ENCODE results near the gene CLCA4.

CLCA4 gene

DNA sequence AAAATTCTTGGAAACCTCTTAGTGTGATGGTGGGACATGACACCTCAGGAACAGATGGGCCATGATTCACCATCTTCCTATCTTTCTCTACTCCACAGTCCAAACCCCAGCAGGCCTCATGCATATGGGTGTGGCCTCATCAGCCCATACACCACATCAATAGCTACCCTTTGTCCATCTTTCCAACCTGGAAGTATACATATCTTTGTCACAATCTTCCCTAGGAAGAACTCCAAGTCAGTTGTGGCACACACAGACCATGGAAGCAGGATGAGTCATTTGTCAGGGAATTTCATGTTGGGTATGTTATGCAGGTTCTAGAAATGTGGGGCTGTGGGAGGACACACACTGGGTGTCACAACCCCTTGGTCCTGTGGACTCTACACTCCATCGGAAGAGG is 30.5 kb upstream of the CLCA4 start:
- no peak for ATAC-seq
- TF ChIP-seq ZNF8 (CRISPR knock-in tag; IDR thresholded peaks at IDR 0.05) (no peak), BACH2 (CRISPR knock-in tag; IDR thresholded peaks at IDR 0.05; ENCODE audit: borderline replicate concordance) (no peak), CSRNP3 (CRISPR knock-in tag; IDR thresholded peaks at IDR 0.05) (no peak), ZFP30 (CRISPR knock-in tag; IDR thresholded peaks at IDR 0.05) (no peak), PATZ1 (CRISPR knock-in tag; IDR thresholded peaks at IDR 0.05; ENCODE audit: borderline replicate concordance) (no peak), ESRRG (CRISPR knock-in tag; IDR thresholded peaks at IDR 0.05) (no peak), ZC3H10 (CRISPR knock-in tag; IDR thresholded peaks at IDR 0.05) (no peak), ISL1 (CRISPR knock-in tag; IDR thresholded peaks at IDR 0.05) (no peak), GLIS3 (CRISPR knock-in tag; IDR thresholded peaks at IDR 0.05) (no peak), POU6F1 (CRISPR knock-in tag; IDR thresholded peaks at IDR 0.05; ENCODE audit: borderline replicate concordance, low read depth) (no peak), TCF4 (CRISPR knock-in tag; IDR thresholded peaks at IDR 0.05; ENCODE audit: borderline replicate concordance) (no peak), SNAI2 (CRISPR knock-in tag; IDR thresholded peaks at IDR 0.05) (no peak), PPARA (CRISPR knock-in tag; IDR thresholded peaks at IDR 0.05; ENCODE audit: borderline replicate concordance) (no peak), ZNF565 (CRISPR knock-in tag; conservative IDR thresholded peaks at IDR 0.05; ENCODE audit: low read depth) (no peak), RARB (CRISPR knock-in tag; IDR thresholded peaks at IDR 0.05) (no peak), TSHZ2 (CRISPR knock-in tag; IDR thresholded peaks at IDR 0.05) (no peak), ZNF70 (CRISPR knock-in tag; IDR thresholded peaks at IDR 0.05) (no peak), TOX (CRISPR knock-in tag; IDR thresholded peaks at IDR 0.05; ENCODE audit: borderline replicate concordance) (no peak), CSDC2 (CRISPR knock-in tag; IDR thresholded peaks at IDR 0.05) (no peak), ZFP3 (CRISPR knock-in tag; IDR thresholded peaks at IDR 0.05) (no peak)

- ATAC-seq: no peak
- no peak for TF ChIP-seq PPARA (CRISPR knock-in tag; IDR thresholded peaks at IDR 0.05; ENCODE audit: borderline replicate concordance)
- TF ChIP-seq CSRNP3 (CRISPR knock-in tag; IDR thresholded peaks at IDR 0.05): no peak
- no peak for TF ChIP-seq ARNTL (CRISPR knock-in tag; IDR thresholded peaks at IDR 0.05; ENCODE audit: borderline replicate concordance, low read depth)
- TF ChIP-seq ZC3H10 (CRISPR knock-in tag; IDR thresholded peaks at IDR 0.05): no peak
- no peak for TF ChIP-seq ESRRG (CRISPR knock-in tag; IDR thresholded peaks at IDR 0.05)
- no peak for TF ChIP-seq BACH2 (CRISPR knock-in tag; IDR thresholded peaks at IDR 0.05; ENCODE audit: borderline replicate concordance)
- no peak for TF ChIP-seq OSR1 (CRISPR knock-in tag; IDR thresholded peaks at IDR 0.05)
Measured at GRCh38 chr1:86517336-86517735, 29.5 kb upstream of the CLCA4 start.

Measured in SK-N-SH treated with all-trans-retinoic acid at 6 μM for 48 hours (cell line).